H1 (cell line): Measurements from ENCODE around the gene VARS2. TPM values are rescaled to one million over a fixed set of nuclear protein-coding genes. Genes with fewer than 3 reads are reported as not detected.
A peak's percentile ranks its signal among the peaks of the same experiment; 100 is the strongest.

Experiments used
- CTCF ChIA-PET: fragments of 300-600 bp; sonication (Branson Sonifier 250); formaldehyde crosslinking; loops from one replicate; lab custom pipeline; 2021; ENCODE audit not compliant: partially characterized antibody; lab: Charles Lee
- POLR2A ChIA-PET: fragments of 300-600 bp; sonication (Branson Sonifier 250); formaldehyde crosslinking; loops from one replicate; lab custom pipeline; 2021; ENCODE audit warnings: inconsistent platforms; ENCODE audit not compliant: partially characterized antibody; lab: Charles Lee
- DNase-seq, 2 experiments: peaks; one replicate each; pipeline versions ENCODE4 v3.0.0 to v3.0.0-alpha.2; 2010 to 2022; ENCODE audit warnings: low spot score in 2 of 2, low read depth in 1 of 2, mixed read lengths in 1 of 2
- FAIRE-seq: peaks from 2 replicates; lab custom pipeline; 2011; peaks lifted over from hg19 to GRCh38; lab: Jason Lieb, UNC
- H2AFZ ChIP-seq: 2 replicates; pipeline ENCODE4 v1.8.1; 2012; ENCODE audit warnings: low read length, inconsistent platforms
- H2AK5ac ChIP-seq: 2 replicates; pipeline ENCODE4 v1.6.1; 2013; ENCODE audit warnings: low read depth, low read length
- H2BK120ac ChIP-seq: replicated peaks from 2 replicates; pipeline ENCODE3; 2013; ENCODE audit warnings: low read depth, low read length, inconsistent platforms
- H2BK12ac ChIP-seq: 2 replicates; pipeline ENCODE4 v1.6.1; 2013; ENCODE audit warnings: low read depth, low read length
- H2BK15ac ChIP-seq: 2 replicates; pipeline ENCODE4 v1.6.1; 2013; ENCODE audit warnings: low read length
- H2BK20ac ChIP-seq: 2 replicates; pipeline ENCODE4 v1.6.1; 2013; ENCODE audit warnings: low read length
- H2BK5ac ChIP-seq: 2 replicates; pipeline ENCODE4 v1.6.1; 2013; ENCODE audit warnings: low read depth, low read length
- H3K14ac ChIP-seq: 2 replicates; pipeline ENCODE4 v1.6.1; 2013; ENCODE audit warnings: inconsistent platforms; ENCODE audit not compliant: insufficient read length
- H3K18ac ChIP-seq: 2 replicates; pipeline ENCODE4 v1.6.1; 2013; ENCODE audit warnings: low read length; ENCODE audit errors: extremely low read depth
- H3K23ac ChIP-seq: 2 replicates; pipeline ENCODE4 v1.6.1; 2013; ENCODE audit warnings: inconsistent platforms; ENCODE audit not compliant: insufficient read length
- H3K23me2 ChIP-seq: 2 replicates; pipeline ENCODE4 v1.6.1; 2013; ENCODE audit warnings: low read depth, low read length
- H3K27ac ChIP-seq: 2 replicates; pipeline ENCODE4 v1.6.1; 2011; ENCODE audit warnings: low read depth, low read length, inconsistent platforms
- H3K27me3 ChIP-seq, 4 experiments: replicated peaks in 1 of 4; 1 replicate in 1 of 4; 2 replicates in 3 of 4; pipeline versions ENCODE4 v1.6.1 to v1.8.1; 2011 to 2013; ENCODE audit warnings: low read length in 3 of 4, mild to moderate bottlenecking in 3 of 4, inconsistent platforms in 2 of 4, mixed read lengths in 2 of 4, moderate library complexity in 1 of 4; ENCODE audit not compliant: control insufficient read depth in 3 of 4, insufficient read depth in 3 of 4; ENCODE audit errors: extremely low read depth in 1 of 4
- H3K36me3 ChIP-seq, 4 experiments: 2 replicates each; pipeline versions ENCODE4 v1.6.1 to v1.8.1; 2011 to 2013; ENCODE audit warnings: mild to moderate bottlenecking in 4 of 4, low read length in 3 of 4, moderate library complexity in 2 of 4, control low read depth in 1 of 4, inconsistent platforms in 1 of 4; ENCODE audit not compliant: insufficient read depth in 4 of 4, control insufficient read depth in 2 of 4
- H3K4ac ChIP-seq: replicated peaks from 2 replicates; pipeline ENCODE3; 2013; ENCODE audit warnings: low read length, low read depth, mixed read lengths, inconsistent platforms; ENCODE audit not compliant: insufficient read length
- H3K4me1 ChIP-seq, 4 experiments: replicated peaks in 1 of 4; 1 replicate in 1 of 4; 2 replicates in 3 of 4; pipeline versions ENCODE4 v1.6.1 to v1.8.1; 2011 to 2013; ENCODE audit warnings: low read length in 3 of 4, inconsistent platforms in 2 of 4, mixed read lengths in 1 of 4; ENCODE audit not compliant: insufficient read depth in 4 of 4, control insufficient read depth in 3 of 4
- H3K4me2 ChIP-seq, 2 experiments: 2 replicates each; pipeline versions ENCODE4 v1.6.1 to v1.8.1; 2011 to 2013; ENCODE audit warnings: low read depth in 2 of 2, low read length in 2 of 2, control low read depth in 1 of 2, inconsistent platforms in 1 of 2, mild to moderate bottlenecking in 1 of 2; ENCODE audit not compliant: insufficient read depth in 1 of 2
- H3K4me3 ChIP-seq, 4 experiments: fragments of 200-600, 300-600 bp in 1 of 4; sonication (generic), shearing (Covaris generic), sonication (Bioruptor Twin) in 1 of 4; 2 replicates each; pipeline versions ENCODE4 v1.5.1 to v1.8.1; 2011 to 2016; ENCODE audit warnings: low read length in 4 of 4, low read depth in 3 of 4, control low read depth in 2 of 4, inconsistent platforms in 2 of 4, mild to moderate bottlenecking in 2 of 4, mixed read lengths in 1 of 4, moderate library complexity in 1 of 4; ENCODE audit not compliant: insufficient read depth in 2 of 4; ENCODE audit errors: extremely low read depth in 1 of 4
- H3K56ac ChIP-seq: replicated peaks from 2 replicates; pipeline ENCODE3; 2013; ENCODE audit warnings: low read depth, mild to moderate bottlenecking, mixed read lengths, low read length, inconsistent platforms; ENCODE audit not compliant: insufficient read length
- H3K79me1 ChIP-seq: 2 replicates; pipeline ENCODE4 v1.6.1; 2013; ENCODE audit warnings: low read depth, low read length, control low read depth
- H3K79me2 ChIP-seq, 2 experiments: 2 replicates each; pipeline versions ENCODE4 v1.6.1 to v1.8.1; 2012 to 2013; ENCODE audit warnings: low read length in 2 of 2, mild to moderate bottlenecking in 2 of 2, inconsistent platforms in 1 of 2; ENCODE audit not compliant: insufficient read depth in 2 of 2, control insufficient read depth in 1 of 2
- H3K9ac ChIP-seq, 4 experiments: replicated peaks in 1 of 4; 1 replicate in 1 of 4; 2 replicates in 3 of 4; pipeline versions ENCODE4 v1.6.1 to v1.8.1; 2011 to 2013; ENCODE audit warnings: low read depth in 3 of 4, low read length in 3 of 4, control low read depth in 2 of 4, mild to moderate bottlenecking in 2 of 4, moderate library complexity in 2 of 4, inconsistent platforms in 1 of 4; ENCODE audit errors: extremely low read depth in 1 of 4
- H3K9me3 ChIP-seq, 2 experiments: 2 replicates each; pipeline versions ENCODE4 v1.6.1 to v1.8.1; 2012 to 2013; ENCODE audit warnings: mild to moderate bottlenecking in 2 of 2, moderate library complexity in 2 of 2, control low read depth in 1 of 2, inconsistent platforms in 1 of 2, low read depth in 1 of 2, low read length in 1 of 2, mixed read lengths in 1 of 2; ENCODE audit not compliant: insufficient read depth in 2 of 2
- H4K20me1 ChIP-seq, 2 experiments: replicated peaks in 1 of 2; 2 replicates each; pipeline versions ENCODE3 to v1.8.1; 2011 to 2013; ENCODE audit warnings: inconsistent platforms in 2 of 2, low read length in 2 of 2, mild to moderate bottlenecking in 1 of 2; ENCODE audit not compliant: insufficient read depth in 2 of 2, control insufficient read depth in 1 of 2
- H4K5ac ChIP-seq: 2 replicates; pipeline ENCODE4 v1.6.1; 2013; ENCODE audit warnings: low read length, low read depth, mixed read lengths, inconsistent platforms; ENCODE audit not compliant: insufficient read length
- H4K8ac ChIP-seq: 2 replicates; pipeline ENCODE4 v1.8.0; 2013; ENCODE audit warnings: mild to moderate bottlenecking, moderate library complexity, low read length, inconsistent platforms; ENCODE audit not compliant: insufficient read depth; ENCODE audit errors: extremely low read depth
- H4K91ac ChIP-seq: replicated peaks from 2 replicates; pipeline ENCODE3; 2013; ENCODE audit warnings: low read length, mixed read lengths, inconsistent platforms; ENCODE audit not compliant: insufficient read length
- CTBP2 ChIP-seq: IDR thresholded peaks from 2 replicates; pipeline ENCODE4 v1.7.0; 2011; ENCODE audit warnings: borderline replicate concordance, mild to moderate bottlenecking, moderate library complexity, mixed read lengths, low read length; ENCODE audit not compliant: insufficient read depth, insufficient read length
- HDAC2 ChIP-seq, 2 experiments: fragments of 300-600 bp in 1 of 2; sonication (generic) in 1 of 2; IDR thresholded peaks; 2 replicates each; pipeline ENCODE4 v1.6.1; 2011 to 2012; ENCODE audit warnings: low read depth in 2 of 2, low read length in 2 of 2, mild to moderate bottlenecking in 2 of 2, moderate library complexity in 2 of 2, borderline replicate concordance in 1 of 2, inconsistent platforms in 1 of 2
- JUND ChIP-seq: IDR thresholded peaks from 2 replicates; pipeline ENCODE4 v1.6.1; 2011; ENCODE audit warnings: mild to moderate bottlenecking, improper control_type of control experiment, low read length
- KDM4A ChIP-seq: IDR thresholded peaks from one replicate; pipeline ENCODE4 v1.7.1; 2012; ENCODE audit warnings: low read depth, mild to moderate bottlenecking, moderate library complexity, low read length, inconsistent platforms; ENCODE audit not compliant: severe bottlenecking
- WGBS, 2 experiments: shearing (Covaris generic) in 1 of 2; methylation state at CpG; one replicate each; pipeline versions ENCODE4 v1.1.6 to v1.1.7; 2013 to 2015; ENCODE audit warnings: low lambda C conversion rate in 2 of 2, mixed read lengths in 2 of 2, inconsistent platforms in 1 of 2, low coverage in 1 of 2, missing lambda C conversion rate in 1 of 2; ENCODE audit not compliant: insufficient replicate concordance in 2 of 2, insufficient coverage in 1 of 2, insufficient read length in 1 of 2; ENCODE audit errors: extremely low coverage in 1 of 2, missing lambda C conversion rate in 1 of 2; 5-methylcytosine and 5-hydroxymethylcytosine counted together
- polyA plus RNA-seq, 7 experiments: library from polyadenylated mRNA; depleted of rRNA in 3 of 7; stranded (reverse) in 5 of 7; unstranded in 2 of 7; fragments of >200 nt in 5 of 7; fragments of 200-250 nt in 2 of 7; gene quantifications; 1 replicate in 5 of 7; 2 replicates in 1 of 7; 4 replicates in 1 of 7; pipeline versions ENCODE4 v1.2.1 to v1.2.3, GENCODE V29; 2011 to 2013; ENCODE audit warnings: missing spikeins in 2 of 7, mixed read lengths in 2 of 7
- total RNA-seq: library from RNA; stranded (reverse); fragmentation: NEBNext Ultra II Directional; extraction: Animal tissue kit (Norgen Biotek cat#: 25700); gene quantifications from 2 replicates; pipeline ENCODE4 v1.2.1, GENCODE V29; 2021
- TF ChIP-seq, protein P1 (sequence below): IDR thresholded peaks from 2 replicates; pipeline ENCODE4 v1.6.1; 2011; ENCODE audit warnings: low read depth, mild to moderate bottlenecking, low read length; ENCODE audit not compliant: insufficient read depth
- TF ChIP-seq, protein P2 (sequence below): IDR thresholded peaks from 2 replicates; pipeline ENCODE4 v1.6.1; 2012; ENCODE audit warnings: low read length, inconsistent platforms

VARS2 gene
- total and polyA plus RNA-seq, 2 of the 8 experiments (the other 6 are each of a cell fraction or from before 2014, with no cell fraction given), result 26.8 to 47.7 TPM

DNA sequence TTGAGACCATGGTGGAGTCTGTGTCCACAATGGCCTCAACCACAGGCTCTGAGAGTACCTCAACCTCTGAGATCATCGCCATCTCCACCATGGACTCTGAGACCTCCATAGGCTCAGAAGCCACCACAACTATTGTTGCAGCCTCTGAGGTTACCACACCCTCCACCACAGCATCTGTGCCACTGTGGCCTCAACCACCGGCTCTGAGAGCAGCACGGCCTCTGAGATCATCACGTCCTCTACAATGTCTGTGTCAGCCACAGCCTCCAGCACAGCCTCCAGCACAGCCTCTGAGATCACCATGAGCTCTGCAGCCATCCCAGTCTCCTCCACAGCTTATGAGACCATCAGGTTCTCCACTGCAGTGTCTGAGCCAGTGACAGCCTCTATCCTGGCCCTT, 50.0 kb downstream of the VARS2 start:
- Histone ChIP-seq H2BK5ac (no peak overlapping the region), H4K5ac (no peak overlapping the region), H2BK15ac (0 out of 2 replicates have a peak overlapping the region, but pooled peaks have one; percentile 12), H3K27ac (no peak overlapping the region), H3K27me3 (no peaks in the 10 kb centered on the region), H3K4me1 (no peaks in the 10 kb centered on the region), H3K56ac (no peak overlapping the region), H2BK12ac (peak overlapping the region; percentile 60; the same call in 1 of the 2 replicates), H4K8ac (peak overlapping the region; percentile 25; the same call in 1 of the 2 replicates), H3K79me1 (no peaks in the 10 kb centered on the region), H2BK20ac (no peak overlapping the region), H3K18ac (no peak overlapping the region), H3K4me2 (no peak overlapping the region), H3K9ac (no peak overlapping the region), H3K9me3 (no peaks in the 10 kb centered on the region), H3K4me3 (no peak overlapping the region), H3K79me2 (no peaks in the 10 kb centered on the region), H4K91ac (no peak overlapping the region), H3K14ac (no peak overlapping the region), H3K4ac (no peak overlapping the region), H2AFZ (no peak overlapping the region), H3K36me3 (no peaks in the 10 kb centered on the region), H3K23me2 (no peaks in the 10 kb centered on the region; the same call in 1 of the 2 replicates)
- POLR2A ChIA-PET, result no interaction called here
- no peak for DNase-seq
- no peak for FAIRE-seq
- CTCF ChIA-PET, result interaction anchor here (1.0 to 1.9 kb wide), 3 partner anchors 15 to 41 kb away, joined by 3 to 4 read pairs (median 4); no protein-coding TSS in a partner anchor
- 83% methylated on average over 4 of the region's 4 CpGs; no CpG with 5 or more reads in 1 of the 2 experiments for WGBS, 2 experiments
- TF ChIP-seq HDAC2 (IDR thresholded peaks at IDR 0.05; ENCODE audit: borderline replicate concordance in 1 of 2, low read depth in 2 of 2, low read length in 2 of 2) (no peak), KDM4A (no peak), JUND (no peak), CTBP2 (no peak)
- TF ChIP-seq, protein P1, sequence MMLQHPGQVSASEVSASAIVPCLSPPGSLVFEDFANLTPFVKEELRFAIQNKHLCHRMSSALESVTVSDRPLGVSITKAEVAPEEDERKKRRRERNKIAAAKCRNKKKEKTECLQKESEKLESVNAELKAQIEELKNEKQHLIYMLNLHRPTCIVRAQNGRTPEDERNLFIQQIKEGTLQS, result no peak
- TF ChIP-seq, protein P2, sequence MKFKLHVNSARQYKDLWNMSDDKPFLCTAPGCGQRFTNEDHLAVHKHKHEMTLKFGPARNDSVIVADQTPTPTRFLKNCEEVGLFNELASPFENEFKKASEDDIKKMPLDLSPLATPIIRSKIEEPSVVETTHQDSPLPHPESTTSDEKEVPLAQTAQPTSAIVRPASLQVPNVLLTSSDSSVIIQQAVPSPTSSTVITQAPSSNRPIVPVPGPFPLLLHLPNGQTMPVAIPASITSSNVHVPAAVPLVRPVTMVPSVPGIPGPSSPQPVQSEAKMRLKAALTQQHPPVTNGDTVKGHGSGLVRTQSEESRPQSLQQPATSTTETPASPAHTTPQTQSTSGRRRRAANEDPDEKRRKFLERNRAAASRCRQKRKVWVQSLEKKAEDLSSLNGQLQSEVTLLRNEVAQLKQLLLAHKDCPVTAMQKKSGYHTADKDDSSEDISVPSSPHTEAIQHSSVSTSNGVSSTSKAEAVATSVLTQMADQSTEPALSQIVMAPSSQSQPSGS, result no peak
- TF ChIP-seq, all 59 proteins: peak for 0
- no peaks in the 10 kb centered on the region for H4K20me1 ChIP-seq
- no peak overlapping the region for H2BK120ac ChIP-seq
- H2AK5ac ChIP-seq, result no peak overlapping the region
- H3K23ac ChIP-seq, result no peak overlapping the region
